Activated CD8-positive, alpha-beta T cell treated with anti-CD3 and anti-CD28 coated beads for 36 hours (primary cell): ENCODE results near the gene SLC47A2. TPM values are rescaled to one million over a fixed set of nuclear protein-coding genes. Genes with fewer than 3 reads are reported as not detected.

Experiments
- ATAC-seq: fragments of 200-7000 bp; cut with Tn5 transposase; one replicate; pipeline ENCODE4 v1.10.0; 2021; ENCODE audit warnings: mild to moderate bottlenecking, moderate library complexity
- CTCF ChIA-PET: fragments of 350-600 bp; sonication (Branson Sonifier 250); formaldehyde crosslinking; loops from one replicate; lab custom pipeline; 2021; ENCODE audit warnings: antibody characterized with exemption; lab: Charles Lee
- POLR2A ChIA-PET: fragments of 350-600 bp; sonication (Branson Sonifier 250); formaldehyde crosslinking; loops from one replicate; lab custom pipeline; 2021; ENCODE audit warnings: antibody characterized with exemption; lab: Charles Lee
- DNase-seq: peaks from one replicate; pipeline ENCODE4 v3.0.0-alpha.2; 2020
- H3K27ac Mint-ChIP-seq: one replicate; pipeline ENCODE4 v1.8.0; 2021; ENCODE audit warnings: mild to moderate bottlenecking, mixed read lengths
- H3K27me3 Mint-ChIP-seq: one replicate; pipeline ENCODE4 v1.8.0; 2021; ENCODE audit warnings: mixed read lengths
- H3K36me3 Mint-ChIP-seq: one replicate; pipeline ENCODE4 v1.8.0; 2021; ENCODE audit warnings: low read depth, mixed read lengths
- H3K4me1 Mint-ChIP-seq: one replicate; pipeline ENCODE4 v1.8.0; 2021; ENCODE audit warnings: low read depth, mixed read lengths
- H3K4me3 Mint-ChIP-seq: one replicate; pipeline ENCODE4 v1.8.0; 2021; ENCODE audit warnings: mild to moderate bottlenecking, moderate library complexity, mixed read lengths
- H3K9me3 Mint-ChIP-seq: one replicate; pipeline ENCODE4 v1.8.0; 2021; ENCODE audit warnings: mixed read lengths
- CTCF ChIP-seq: fragments of 200-600 bp; IDR thresholded peaks from one replicate; pipeline ENCODE4 v1.8.0; 2022; ENCODE audit warnings: antibody characterized with exemption, mild to moderate bottlenecking
- intact Hi-C: fragments of 100-400 bp; cut with micrococcal nuclease; formaldehyde crosslinking; loops from one replicate; pipeline ENCODE4 v1.10.0; 2022
- total RNA-seq, 2 experiments: library from RNA; stranded (reverse); gene quantifications; one replicate each; pipeline ENCODE4 v1.2.3, GENCODE V29; 2021

The SLC47A2 gene
- total RNA-seq, 2 experiments from 2014 or later, result not detected

DNA sequence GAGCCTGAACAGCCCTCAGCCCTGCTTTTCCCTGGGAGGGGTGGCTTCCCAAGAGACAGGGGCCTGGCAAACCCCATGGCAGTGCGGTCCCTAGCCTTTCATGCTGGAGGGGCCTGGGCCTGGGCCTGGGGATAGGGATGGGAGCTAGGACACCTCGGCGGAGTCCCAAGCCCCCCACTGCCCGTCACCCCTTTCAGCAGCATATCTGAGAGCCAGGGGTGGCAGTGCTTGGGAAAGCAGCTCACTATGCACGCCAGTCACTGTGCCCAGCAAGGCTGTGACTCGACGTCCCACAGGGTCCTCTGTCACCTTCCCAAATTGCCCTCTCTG lies 612 bp upstream of the SLC47A2 start:
- no peaks in the 10 kb centered on the region for H3K4me1 Mint-ChIP-seq
- H3K27ac Mint-ChIP-seq, result no peak overlapping the region
- no peaks in the 10 kb centered on the region for H3K36me3 Mint-ChIP-seq
- ATAC-seq, result no peak
- no peaks in the 10 kb centered on the region for H3K27me3 Mint-ChIP-seq
- CTCF ChIA-PET, result interaction anchor here (1.1 kb wide), 1 partner anchor 49 kb away, joined by 3 read pairs; no protein-coding TSS in a partner anchor
- no peaks in the 10 kb centered on the region for H3K9me3 Mint-ChIP-seq
- no peak overlapping the region for H3K4me3 Mint-ChIP-seq
- POLR2A ChIA-PET, result no interaction called here
- TF ChIP-seq CTCF, result no peak
- intact Hi-C loops, result no loop called here
- DNase-seq, result no peak

DNA sequence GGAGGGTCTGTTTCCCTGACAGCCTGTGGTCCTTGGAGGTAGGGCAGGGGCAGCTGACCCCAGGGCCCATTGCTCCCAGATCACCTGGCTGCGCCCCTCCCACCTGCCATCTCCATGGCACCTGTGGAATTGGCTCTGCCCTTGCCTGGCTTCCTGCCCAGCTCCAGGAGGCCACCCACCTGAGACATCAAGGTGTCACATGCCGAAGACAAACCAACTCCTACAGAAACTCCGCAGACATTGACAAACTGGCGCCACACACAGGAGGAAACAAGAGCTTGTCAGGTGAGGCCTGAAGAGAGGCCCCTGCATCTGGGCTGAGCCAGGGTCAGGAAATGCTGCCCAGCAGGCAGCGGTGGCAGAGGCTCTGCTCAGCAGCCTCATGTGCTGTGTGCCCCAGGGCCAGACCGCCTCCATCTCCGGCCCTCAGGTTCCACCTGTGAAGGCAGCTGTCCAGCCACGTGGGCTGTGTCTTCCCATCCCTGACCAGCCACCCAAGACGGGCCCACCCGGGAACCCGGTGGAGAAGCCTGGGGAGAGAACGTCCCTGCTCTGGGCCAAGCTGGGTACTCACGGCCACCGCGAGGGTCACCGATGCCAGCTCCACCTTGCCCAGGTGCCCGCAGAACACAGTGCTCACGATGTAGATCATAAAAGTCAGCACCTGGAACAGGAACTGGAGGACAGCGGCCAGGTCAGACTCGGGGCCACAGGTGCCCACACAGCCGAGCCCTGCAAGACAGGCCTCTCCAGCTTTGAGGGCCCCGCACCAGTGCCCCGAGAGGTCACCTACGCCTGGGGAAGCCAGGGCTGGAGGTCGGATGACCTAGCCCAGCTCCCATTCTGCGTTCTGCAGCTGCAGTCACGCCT lies 1.6 kb downstream of the SLC47A2 start:
- CTCF ChIA-PET, result interaction anchor here (1.5 kb wide), 1 partner anchor 52 kb away, joined by 4 read pairs; no protein-coding TSS in a partner anchor
- no peak overlapping the region for H3K4me3 Mint-ChIP-seq
- H3K27me3 Mint-ChIP-seq, result no peaks in the 10 kb centered on the region
- no peaks in the 10 kb centered on the region for H3K36me3 Mint-ChIP-seq
- no peak for TF ChIP-seq CTCF
- DNase-seq, result no peak
- H3K27ac Mint-ChIP-seq, result no peak overlapping the region
- POLR2A ChIA-PET, result no interaction called here
- intact Hi-C loops, result no loop called here
- no peaks in the 10 kb centered on the region for H3K9me3 Mint-ChIP-seq
- no peaks in the 10 kb centered on the region for H3K4me1 Mint-ChIP-seq
- no peak for ATAC-seq

DNA sequence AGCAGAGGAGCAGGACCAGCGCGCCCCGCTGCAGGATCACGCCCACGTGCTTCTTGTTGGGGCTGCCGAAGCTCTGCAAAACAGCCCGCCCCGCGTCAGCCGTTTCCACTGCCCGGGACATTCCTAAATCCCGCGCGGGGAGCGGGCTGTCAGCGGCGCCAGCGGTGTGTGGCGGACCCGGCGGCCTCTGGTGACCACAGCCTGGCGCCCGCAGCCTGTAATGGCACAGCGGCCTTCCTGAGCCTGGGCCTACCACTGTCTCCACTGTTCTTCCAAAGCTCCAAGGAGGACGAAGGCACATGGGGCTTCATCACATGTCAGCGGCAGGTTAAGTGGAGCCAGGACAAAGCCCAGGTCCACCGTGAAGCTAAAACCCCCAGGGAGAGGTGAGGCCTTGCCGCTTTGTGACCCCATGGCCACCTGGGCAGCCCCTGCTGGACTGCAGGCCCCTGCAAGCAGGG lies 2.5 kb downstream of the SLC47A2 start:
- H3K4me1 Mint-ChIP-seq, result no peaks in the 10 kb centered on the region
- no peak for DNase-seq
- no peaks in the 10 kb centered on the region for H3K36me3 Mint-ChIP-seq
- no peak for ATAC-seq
- no peak overlapping the region for H3K4me3 Mint-ChIP-seq
- POLR2A ChIA-PET, result no interaction called here
- intact Hi-C loops, result no loop called here
- CTCF ChIA-PET, result interaction anchor here (1.5 kb wide), 1 partner anchor 53 kb away, joined by 4 read pairs; no protein-coding TSS in a partner anchor
- no peak overlapping the region for H3K27ac Mint-ChIP-seq
- no peaks in the 10 kb centered on the region for H3K9me3 Mint-ChIP-seq
- no peaks in the 10 kb centered on the region for H3K27me3 Mint-ChIP-seq
- TF ChIP-seq CTCF, result no peak

DNA sequence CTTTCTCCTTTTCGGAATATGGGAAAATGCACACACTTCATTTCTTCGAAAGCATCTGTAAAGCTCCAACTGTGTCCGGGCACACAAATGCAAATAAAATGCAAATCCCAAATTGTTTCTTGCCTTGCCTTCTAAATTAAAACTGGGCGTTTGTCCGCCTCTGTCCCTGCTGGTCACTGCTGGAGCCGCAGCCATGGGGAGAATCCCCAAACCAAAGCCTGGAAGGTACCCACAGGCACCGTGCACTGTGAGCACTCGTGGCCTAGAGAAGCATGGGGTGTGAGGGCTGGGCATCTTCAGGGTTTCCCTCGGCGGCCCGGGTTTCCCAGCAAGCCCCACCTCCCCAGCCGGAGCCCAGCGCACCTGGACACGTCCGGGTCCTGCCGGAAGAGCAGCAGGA lies 2.9 kb downstream of the SLC47A2 start:
- ChIA-PET POLR2A (no interaction called here), CTCF (no interaction called here)
- no peaks in the 10 kb centered on the region for H3K27me3 Mint-ChIP-seq
- H3K36me3 Mint-ChIP-seq, result no peaks in the 10 kb centered on the region
- intact Hi-C loops, result no loop called here
- TF ChIP-seq CTCF, result no peak
- ATAC-seq (no peak), DNase-seq (no peak)
- H3K4me1 Mint-ChIP-seq, result no peaks in the 10 kb centered on the region
- no peak overlapping the region for H3K27ac Mint-ChIP-seq
- H3K9me3 Mint-ChIP-seq, result no peaks in the 10 kb centered on the region
- H3K4me3 Mint-ChIP-seq, result no peak overlapping the region

DNA sequence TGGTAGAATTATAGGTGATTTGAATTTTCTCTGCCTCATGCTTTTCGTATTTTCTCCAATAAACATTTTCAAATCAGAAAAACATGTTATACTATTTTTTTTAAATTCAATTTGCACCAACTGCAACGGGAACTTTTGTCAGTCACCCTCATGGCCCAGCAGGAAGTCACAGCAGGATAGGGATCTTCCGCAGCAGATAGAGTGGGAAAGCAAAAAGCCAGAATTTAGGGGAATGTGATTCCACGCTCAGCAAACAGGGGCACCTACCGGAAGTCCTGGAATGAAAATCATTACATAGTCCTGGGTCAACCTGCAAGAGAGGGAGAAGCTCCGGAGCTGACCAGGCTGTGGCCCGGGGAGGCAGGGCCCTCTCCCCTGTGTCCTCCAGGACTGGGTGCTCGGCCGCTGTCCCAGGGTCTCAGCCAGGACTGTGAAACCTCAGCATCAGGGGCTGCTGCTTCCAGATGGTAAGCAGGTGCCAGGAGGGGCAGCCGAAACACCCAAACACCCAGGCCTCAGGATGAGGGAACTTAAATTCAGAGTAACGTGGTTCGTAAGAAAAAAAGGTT lies 3.9 kb downstream of the SLC47A2 start:
- no peaks in the 10 kb centered on the region for H3K27me3 Mint-ChIP-seq
- CTCF ChIA-PET, result no interaction called here
- H3K4me1 Mint-ChIP-seq, result no peaks in the 10 kb centered on the region

More for the DNA sequence above, 3.9 kb downstream of the SLC47A2 start:
- ATAC-seq (no peak), DNase-seq (no peak)
- POLR2A ChIA-PET, result no interaction called here
- no peak for TF ChIP-seq CTCF
- no peaks in the 10 kb centered on the region for H3K9me3 Mint-ChIP-seq
- H3K4me3 Mint-ChIP-seq, result no peak overlapping the region
- intact Hi-C loops, result no loop called here
- H3K36me3 Mint-ChIP-seq, result no peaks in the 10 kb centered on the region
- H3K27ac Mint-ChIP-seq, result no peak overlapping the region
